GM11168 (cell line): Measurements from ENCODE around the gene CFAP77.
"Not testable (repeated sequence)": the region's sequence is repeated elsewhere in the genome, so short reads cannot be mapped to it uniquely, and the experiment has no call there.

Experiments used
- in situ Hi-C: fragments of 300-500 bp; cut with MboI; formaldehyde crosslinking; loops from one replicate; pipeline ENCODE4 v1.12.0; 2022; ENCODE audit warnings: low sequenced_read_pairs; ENCODE audit not compliant: unreplicated experiment

The CFAP77 gene

DNA sequence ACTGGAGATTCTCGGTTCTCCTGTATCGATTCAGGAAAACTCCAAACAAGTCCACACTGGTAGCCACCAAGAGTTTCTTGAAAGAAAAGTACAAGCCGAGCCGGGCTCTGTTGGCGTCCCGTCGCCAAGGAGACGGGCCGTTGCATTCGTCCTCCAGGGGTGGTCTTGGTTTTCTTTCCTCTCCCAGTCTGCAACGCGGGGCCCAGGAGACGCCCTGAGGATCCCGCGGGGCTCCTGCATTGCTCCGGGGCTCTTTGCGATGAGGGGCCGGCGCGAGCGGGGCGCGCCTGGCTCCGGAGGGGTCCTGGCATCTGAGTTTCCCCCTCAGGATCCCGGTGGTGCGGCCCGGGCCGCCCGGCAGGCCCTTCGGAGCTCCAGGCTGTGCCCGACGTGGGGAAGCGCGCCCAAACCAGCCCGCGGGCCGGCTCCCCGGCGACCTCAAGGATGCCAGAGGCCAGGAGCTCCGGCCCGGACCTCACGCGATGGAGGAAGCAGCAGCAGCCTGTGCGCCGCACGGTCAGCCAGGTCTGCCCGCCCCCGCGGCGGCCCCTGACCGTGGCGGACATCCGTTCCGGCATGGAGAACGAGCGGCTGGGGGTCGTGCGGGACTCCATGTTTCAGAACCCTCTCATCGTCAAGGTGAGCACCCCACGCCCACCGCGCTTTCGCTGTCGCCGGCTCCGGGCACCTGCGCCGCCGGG is at the start of gene CFAP77:
Gene CFAP77, plus strand, starts transcription at position 384 of the 701 bp plus-strand sequence. Its CDS starts 61 bp downstream, at position 445.
- in situ Hi-C loops = loop anchor here (5.0 kb wide), 1 partner anchor 103 kb away; no protein-coding TSS in a partner anchor

GRCh38 chr9:132364068-132364467 is 45.9 kb upstream of the CFAP77 start:
- in situ Hi-C loops = no loop called here

GRCh38 chr9:132365986-132366385 is 44.0 kb upstream of the CFAP77 start:
- in situ Hi-C loops = no loop called here

DNA sequence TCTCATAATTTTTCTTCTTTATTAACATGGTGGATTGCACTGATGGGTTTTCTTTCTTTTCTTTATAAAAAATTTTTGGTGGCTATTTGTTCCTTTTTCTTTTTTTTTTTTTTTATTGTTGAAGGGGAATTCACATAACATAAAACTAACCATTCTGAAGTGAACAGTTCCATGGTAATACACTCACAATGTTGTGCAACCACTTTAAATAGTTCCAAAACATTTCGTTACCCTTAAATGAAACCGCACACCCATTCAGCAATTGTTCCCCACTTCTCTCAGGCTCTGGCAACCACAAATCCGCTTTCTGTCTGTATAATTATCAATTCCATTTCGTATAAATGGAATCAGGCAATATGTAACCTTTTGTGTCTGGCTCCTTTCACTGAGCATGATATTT is 43.5 kb upstream of the CFAP77 start:
- in situ Hi-C loops = no loop called here

DNA sequence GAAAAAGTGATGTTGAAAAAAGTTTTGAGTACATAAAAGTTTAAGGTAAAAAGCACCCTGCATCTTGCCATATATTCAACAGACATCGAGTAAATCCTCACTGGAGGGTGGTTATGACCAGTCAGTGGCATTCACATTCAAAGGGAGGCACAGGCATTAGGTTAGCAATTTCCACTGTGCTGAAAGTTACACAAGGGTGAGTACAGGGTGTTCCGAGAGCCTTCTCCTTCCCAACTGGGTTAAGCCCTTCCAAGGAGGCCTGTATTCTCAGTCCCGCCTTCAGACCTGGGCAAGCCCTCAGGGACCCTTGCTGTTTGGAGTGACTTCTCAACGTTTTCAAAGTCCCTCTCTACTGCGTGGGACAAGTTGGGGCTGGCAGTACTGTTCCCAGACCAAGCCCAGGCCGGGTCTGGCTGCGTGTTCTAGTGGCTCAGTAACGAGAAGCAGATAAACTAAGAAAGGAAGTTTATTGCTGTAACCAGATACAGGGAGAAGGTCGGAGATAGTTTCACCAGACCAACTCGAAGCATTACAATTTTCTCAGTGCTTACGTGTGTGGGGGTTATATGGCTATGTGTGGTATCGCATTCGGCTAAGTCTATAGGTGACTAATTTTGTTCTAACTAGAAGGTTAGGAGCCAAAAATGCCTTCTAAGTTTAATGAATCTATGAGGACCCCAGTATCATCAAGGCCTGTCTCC is 42.2 kb upstream of the CFAP77 start:
- in situ Hi-C loops = no loop called here

GRCh38 chr9:132369421-132369820 is 40.6 kb upstream of the CFAP77 start:
- in situ Hi-C loops = no loop called here

DNA sequence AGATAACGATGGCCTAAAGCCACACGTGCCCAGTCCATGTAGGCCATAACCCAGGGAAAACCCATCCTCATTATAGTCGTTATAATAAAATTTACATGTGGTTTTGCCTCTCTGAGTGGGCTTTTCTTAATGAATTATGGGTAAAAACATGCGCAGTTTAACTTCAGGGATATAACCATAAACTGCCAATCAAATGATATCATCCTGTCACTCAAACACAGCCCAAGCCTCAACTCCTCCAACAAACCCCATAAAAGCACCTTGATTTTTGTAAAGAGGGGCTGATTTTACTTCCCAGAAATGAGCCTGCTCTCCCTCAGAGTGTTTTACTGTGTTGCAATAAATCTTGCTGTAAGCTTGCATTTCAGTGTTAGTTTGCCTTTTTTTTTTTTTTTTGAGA is 39.4 kb upstream of the CFAP77 start:
- in situ Hi-C loops = no loop called here

DNA sequence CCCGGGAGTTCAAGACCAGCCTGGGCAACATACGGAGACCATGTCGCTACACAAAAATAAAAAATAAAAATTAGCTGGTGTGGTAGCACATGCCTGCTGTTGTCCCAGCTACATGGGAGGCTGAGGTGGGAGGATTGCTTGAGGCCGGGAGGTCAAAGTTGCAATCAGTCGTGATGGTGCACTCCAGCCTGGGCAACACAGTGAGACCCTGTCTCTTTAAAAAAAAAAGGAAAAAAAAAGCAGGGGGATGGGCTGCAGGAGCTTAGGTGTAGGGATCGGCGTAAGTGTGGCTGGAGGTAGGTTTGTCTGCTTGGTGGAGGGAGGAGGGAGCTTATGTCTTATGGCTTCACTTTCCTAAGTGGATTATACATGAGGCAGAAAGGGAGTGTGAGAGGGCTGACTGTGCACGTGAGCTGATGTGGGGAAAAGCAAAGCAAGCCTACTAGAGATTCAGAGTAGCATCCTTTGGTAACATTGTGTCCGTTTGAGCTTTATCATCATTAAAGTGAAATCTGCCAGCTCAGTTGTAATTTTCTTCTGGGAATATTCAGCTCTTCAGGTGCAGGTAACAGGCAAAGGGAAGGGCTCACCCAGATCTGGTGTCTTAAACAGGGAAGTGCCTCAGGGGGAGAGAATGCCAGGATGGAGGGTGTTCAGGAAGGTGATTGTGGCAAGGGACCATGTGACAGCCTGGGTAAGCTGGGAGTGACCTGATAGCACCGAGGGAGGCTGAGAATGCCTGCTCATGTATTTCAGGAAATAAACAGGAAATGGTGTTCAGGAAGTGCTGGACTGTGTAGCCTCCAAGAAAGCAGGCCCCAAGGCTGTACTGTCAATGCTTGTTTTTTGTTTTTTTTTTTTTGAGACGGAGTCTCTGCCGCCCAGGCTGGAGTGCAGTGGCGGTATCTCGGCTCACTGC is 37.6 kb upstream of the CFAP77 start:
- in situ Hi-C loops = no loop called here

DNA sequence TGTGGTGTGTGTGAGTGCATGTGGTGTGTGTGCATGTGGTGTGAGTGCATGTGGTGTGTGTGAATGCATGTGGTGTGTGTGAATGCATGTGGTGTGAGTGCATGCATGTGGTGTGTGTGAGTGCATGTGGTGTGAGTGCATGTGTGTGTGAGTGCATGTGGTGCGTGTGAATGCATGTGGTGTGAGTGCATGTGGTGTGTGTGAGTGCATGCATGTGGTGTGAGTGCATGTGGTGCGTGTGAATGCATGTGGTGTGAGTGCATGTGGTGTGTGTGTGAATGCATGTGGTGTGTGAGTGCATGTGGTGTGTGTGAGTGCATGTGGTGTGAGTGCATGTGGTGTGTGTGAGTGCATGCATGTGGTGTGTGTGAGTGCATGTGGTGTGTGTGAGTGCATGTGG is 32.2 kb upstream of the CFAP77 start:
- in situ Hi-C loops = not testable (repeated sequence)

GRCh38 chr9:132378416-132378815 is 31.6 kb upstream of the CFAP77 start:
- in situ Hi-C loops = not testable (repeated sequence)

- in situ Hi-C loops = no loop called here
Measured at GRCh38 chr9:132381966-132382541, 28.0 kb upstream of the CFAP77 start.

GRCh38 chr9:132383462-132383883 is 26.5 kb upstream of the CFAP77 start:
- in situ Hi-C loops = no loop called here

GRCh38 chr9:132384376-132384775 is 25.6 kb upstream of the CFAP77 start:
- in situ Hi-C loops = no loop called here

- in situ Hi-C loops = no loop called here
Measured at GRCh38 chr9:132387133-132387532, 22.9 kb upstream of the CFAP77 start.

- in situ Hi-C loops = no loop called here
Measured at GRCh38 chr9:132390966-132391365, 19.0 kb upstream of the CFAP77 start.

- in situ Hi-C loops = no loop called here
Measured at GRCh38 chr9:132391449-132391848, 18.6 kb upstream of the CFAP77 start.

GRCh38 chr9:132395560-132395959 is 14.5 kb upstream of the CFAP77 start:
- in situ Hi-C loops = no loop called here

DNA sequence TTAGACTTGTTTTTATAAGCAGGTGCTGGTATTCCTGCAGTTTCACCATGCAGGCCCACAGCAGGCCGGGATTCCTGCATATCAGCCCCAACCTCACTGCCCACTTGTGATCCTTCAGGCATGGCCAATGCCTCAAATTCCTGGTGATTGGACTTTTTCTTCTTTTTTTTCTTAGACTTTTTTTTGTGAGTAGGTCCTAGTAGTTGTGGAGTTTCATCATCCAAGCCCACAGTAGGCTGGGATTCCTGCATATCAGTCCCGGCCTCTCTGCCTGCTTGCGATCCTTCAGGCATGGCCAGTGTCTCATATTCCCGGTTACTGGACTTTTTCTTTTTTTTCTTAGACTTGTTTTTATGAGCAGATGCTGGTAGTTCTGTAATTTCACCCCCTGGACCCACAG is 8.2 kb upstream of the CFAP77 start:
- in situ Hi-C loops = no loop called here

DNA sequence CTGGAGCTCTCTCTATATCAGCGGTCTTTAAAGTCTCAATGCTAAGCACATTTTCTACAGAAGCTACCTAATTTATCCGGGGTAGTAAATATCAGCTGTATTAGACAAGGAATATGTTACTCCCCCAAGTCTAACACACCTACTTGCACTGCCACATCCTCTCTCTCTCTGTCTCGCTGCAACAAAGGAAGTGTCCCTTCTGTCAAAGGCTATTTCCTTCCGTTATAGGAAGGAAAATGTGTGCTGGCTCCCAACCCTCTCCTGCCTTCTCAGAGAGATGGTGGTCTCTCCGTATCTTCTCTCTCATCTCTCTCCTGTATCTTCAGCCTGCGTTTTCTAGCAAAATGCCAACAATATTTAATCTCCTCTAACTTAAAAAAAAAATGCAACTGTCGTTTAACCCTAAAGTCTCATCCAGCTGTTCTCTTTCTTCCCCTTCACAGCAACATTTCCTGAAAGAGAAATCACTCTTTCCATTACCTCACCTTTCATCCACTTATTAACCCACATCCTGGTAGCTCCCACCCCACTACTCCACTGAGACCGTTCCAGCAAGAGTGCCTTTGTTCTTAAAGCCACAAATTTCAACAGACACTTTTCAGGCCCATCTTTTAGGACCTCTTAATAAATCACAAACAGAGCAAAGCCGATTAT is 5.7 kb upstream of the CFAP77 start:
- in situ Hi-C loops = no loop called here
